ENCODE measurements around the gene DCTPP1. TPM values are rescaled to one million over a fixed set of nuclear protein-coding genes. Genes with fewer than 3 reads are reported as not detected.

Gene DCTPP1
- total and polyA plus RNA-seq, 9 of the 15 experiments (the other 6 are each of a cell fraction or from before 2014, with no cell fraction given): 45.0 to 132 (median 80.6) TPM

- TF ChIP-seq TEAD4 (IDR thresholded peaks at IDR 0.05; ENCODE audit: low read length) (peak; percentile 46), TEAD4 (CRISPR knock-in tag; IDR thresholded peaks at IDR 0.05; ENCODE audit: borderline replicate concordance) (no peak), ZNF280B (CRISPR knock-in tag; IDR thresholded peaks at IDR 0.05) (no peak), DPF2 (IDR thresholded peaks at IDR 0.05) (peak; percentile 91), CLOCK (CRISPR knock-in tag; IDR thresholded peaks at IDR 0.05; ENCODE audit: borderline replicate concordance) (no peak), PHF21A (IDR thresholded peaks at IDR 0.05; ENCODE audit: borderline replicate concordance, low read depth) (no peak), SPI1 (IDR thresholded peaks at IDR 0.05; ENCODE audit: borderline replicate concordance, low read depth, low read length) (peak; percentile 91), NEUROD1 (IDR thresholded peaks at IDR 0.05; ENCODE audit: borderline replicate concordance, low read depth, low read length, partially characterized antibody) (peak; percentile 63), HMG20B (CRISPR knock-in tag; IDR thresholded peaks at IDR 0.05) (no peak), CHCHD3 (CRISPR knock-in tag; IDR thresholded peaks at IDR 0.05) (no peak), TCF15 (CRISPR knock-in tag; IDR thresholded peaks at IDR 0.05) (no peak), KHSRP (IDR thresholded peaks at IDR 0.05) (no peak), GATAD2A (IDR thresholded peaks at IDR 0.05) (peak; percentile 83; the same call in 1 of the 2 replicates), ZBTB11 (CRISPR knock-in tag; IDR thresholded peaks at IDR 0.05) (peak in 1 of 3 experiments; percentile 52; a peak in 1 of 6 replicates), L3MBTL2 (IDR thresholded peaks at IDR 0.05) (no peak)
Measured at GRCh38 chr16:30381291-30382041, 48.4 kb downstream of the DCTPP1 start (continued).

Data from K562 (cell line).